ENCODE results near the gene MAN1C1.

- TF ChIP-seq SP1 (IDR thresholded peaks at IDR 0.05; ENCODE audit: low read depth), result no peak
- TF ChIP-seq CTCF (IDR thresholded peaks at IDR 0.05 in 2 of 3, conservative IDR thresholded peaks at IDR 0.05 in 1 of 3; ENCODE audit: borderline replicate concordance in 1 of 3, insufficient read depth in 1 of 3, low read depth in 2 of 3, low read length in 2 of 3), result no peak
Measured at GRCh38 chr1:25674807-25675084, 58.2 kb downstream of the MAN1C1 start.

Measured in HCT116 (cell line).